HS-5 (cell line): ENCODE measurements around the gene ZNF569.
A peak's percentile ranks its signal among the peaks of the same experiment; 100 is the strongest.
"Not testable (repeated sequence)": the region's sequence is repeated elsewhere in the genome, so short reads cannot be mapped to it uniquely, and the experiment has no call there.

ENCODE experiments used
- DNase-seq: peaks from one replicate; pipeline ENCODE4 v3.0.0-alpha.2; 2012; ENCODE audit warnings: low read depth

ZNF569 gene

GRCh38 chr19:37401078-37401477 is 66.2 kb downstream of the ZNF569 start:
- no peak for DNase-seq

GRCh38 chr19:37391399-37391798 is 75.8 kb downstream of the ZNF569 start:
- DNase-seq: not testable (repeated sequence)

GRCh38 chr19:37389234-37389633 is 78.0 kb downstream of the ZNF569 start:
- no peak for DNase-seq

- peak; percentile 82 for DNase-seq
Observed at GRCh38 chr19:37370880-37371661, 96.2 kb downstream of the ZNF569 start, which contains the start of gene ZNF527. TSS of gene ZNF527 (plus strand) at chr19:37371099. CDS start at chr19:37374199, 3,100 bp downstream.

GRCh38 chr19:37370386-37370879 is 96.8 kb downstream of the ZNF569 start:
- not testable (repeated sequence) for DNase-seq

GRCh38 chr19:37362733-37363132 is 104.5 kb downstream of the ZNF569 start:
- no peak for DNase-seq

GRCh38 chr19:37361994-37362393 is 105.2 kb downstream of the ZNF569 start:
- peak; percentile 2 for DNase-seq
